ENCODE data around the gene PEX16.

- TF ChIP-seq CTCF (IDR thresholded peaks at IDR 0.05) = no peak
- no peak for TF ChIP-seq POLR2A (IDR thresholded peaks at IDR 0.05)
Observed at GRCh38 chr11:45894555-45895247, 23.0 kb downstream of the PEX16 start.

All from esophagus squamous epithelium (tissue), 4 donors.